Fibroblast of the aortic adventitia (primary cell): ENCODE data around the gene AREL1. TPM values are rescaled to one million over a fixed set of nuclear protein-coding genes. Genes with fewer than 3 reads are reported as not detected.
A peak's percentile ranks its signal among the peaks of the same experiment; 100 is the strongest.

Experiments used
- DNase-seq: peaks from one replicate; pipeline ENCODE4 v3.0.0-alpha.2; 2010; ENCODE audit warnings: low read depth
- H3K4me3 ChIP-seq: 2 replicates; pipeline ENCODE4 v1.5.1; 2011; ENCODE audit warnings: low read depth, mild to moderate bottlenecking, control low read depth, low read length, moderate library complexity
- CTCF ChIP-seq: IDR thresholded peaks from 2 replicates; pipeline ENCODE4 v1.5.1; 2011; ENCODE audit warnings: mild to moderate bottlenecking, low read length, control low read depth, inconsistent platforms; ENCODE audit not compliant: insufficient read depth
- total RNA-seq: library from RNA; depleted of rRNA; stranded (reverse); fragments of >200 nt; gene quantifications from 2 replicates; pipeline ENCODE4 v1.2.3, GENCODE V29; 2012; ENCODE audit warnings: low replicate concordance

The AREL1 gene
- total RNA-seq, 1 donor, result 27.1 TPM

GRCh38 chr14:74649167-74649566, 63.7 kb downstream of the AREL1 start:
- no peak overlapping the region for H3K4me3 ChIP-seq
- DNase-seq, result no peak
- no peak for TF ChIP-seq CTCF

- H3K4me3 ChIP-seq, result no peak overlapping the region
- no peak for DNase-seq
- no peak for TF ChIP-seq CTCF
Observed at GRCh38 chr14:74648601-74649000, 64.3 kb downstream of the AREL1 start.

- peak; percentile 19 for DNase-seq
- TF ChIP-seq CTCF, result no peak
- H3K4me3 ChIP-seq, result no peak overlapping the region
Observed at GRCh38 chr14:74647678-74648461, 65.0 kb downstream of the AREL1 start.

- H3K4me3 ChIP-seq, result no peak overlapping the region
- TF ChIP-seq CTCF, result no peak
- no peak for DNase-seq
Observed at GRCh38 chr14:74647061-74647677, 65.7 kb downstream of the AREL1 start.

GRCh38 chr14:74645756-74646470, 67.0 kb downstream of the AREL1 start:
- no peak overlapping the region for H3K4me3 ChIP-seq
- DNase-seq, result peak; percentile 31
- TF ChIP-seq CTCF, result no peak

GRCh38 chr14:74645244-74645643, 67.6 kb downstream of the AREL1 start:
- H3K4me3 ChIP-seq, result no peak overlapping the region
- DNase-seq, result peak; percentile 43
- TF ChIP-seq CTCF, result no peak
